WERI-Rb-1 (cell line): ENCODE measurements around the gene POM121C.
A peak's percentile ranks its signal among the peaks of the same experiment; 100 is the strongest.
"Not testable (repeated sequence)": the region's sequence is repeated elsewhere in the genome, so short reads cannot be mapped to it uniquely, and the experiment has no call there.

Experiments
- DNase-seq: peaks from one replicate; pipeline ENCODE4 v3.0.0-alpha.2; 2020
- H3K27ac ChIP-seq: fragments of 250-450 bp; sonication (Bioruptor Pico); 2 replicates; pipeline ENCODE4 v1.5.1; 2020; ENCODE audit warnings: mild to moderate bottlenecking, moderate library complexity
- H3K27me3 ChIP-seq: fragments of 250-450 bp; sonication (Bioruptor Pico); 2 replicates; pipeline ENCODE4 v1.5.1; 2021; ENCODE audit warnings: mild to moderate bottlenecking, low read depth, moderate library complexity; ENCODE audit not compliant: insufficient read depth, severe bottlenecking
- H3K36me3 ChIP-seq: fragments of 250-450 bp; sonication (Bioruptor Pico); 2 replicates; pipeline ENCODE4 v1.5.1; 2020; ENCODE audit warnings: mild to moderate bottlenecking, moderate library complexity
- H3K4me3 ChIP-seq: 2 replicates; pipeline ENCODE4 v1.5.1; 2011; ENCODE audit warnings: low read depth, mild to moderate bottlenecking, control low read depth, low read length
- H3K9me3 ChIP-seq: fragments of 250-450 bp; sonication (Bioruptor Pico); 2 replicates; pipeline ENCODE4 v1.5.1; 2021; ENCODE audit warnings: mild to moderate bottlenecking, moderate library complexity; ENCODE audit not compliant: severe bottlenecking
- CTCF ChIP-seq: IDR thresholded peaks from 2 replicates; pipeline ENCODE4 v1.5.1; 2011; ENCODE audit warnings: low read depth, mild to moderate bottlenecking, control low read depth, inconsistent platforms, low read length

POM121C gene

GRCh38 chr7:75485355-75485978, 632 bp downstream of the POM121C start:
- H3K9me3 ChIP-seq, H3K27me3 ChIP-seq, DNase-seq, H3K36me3 ChIP-seq: not testable (repeated sequence)
- H3K27ac ChIP-seq, result peak overlapping the region; percentile 75
- peak overlapping the region; percentile 79 for H3K4me3 ChIP-seq

- not testable (repeated sequence) for H3K9me3 ChIP-seq, H3K36me3 ChIP-seq, H3K27me3 ChIP-seq, H3K4me3 ChIP-seq, H3K27ac ChIP-seq, DNase-seq
Observed at GRCh38 chr7:75480313-75480712, 5.8 kb downstream of the POM121C start.

GRCh38 chr7:75477457-75477856, 8.6 kb downstream of the POM121C start:
- not testable (repeated sequence) for DNase-seq, H3K36me3 ChIP-seq, H3K9me3 ChIP-seq, H3K4me3 ChIP-seq, H3K27ac ChIP-seq, H3K27me3 ChIP-seq

- H3K27ac ChIP-seq, H3K9me3 ChIP-seq, H3K27me3 ChIP-seq, H3K36me3 ChIP-seq, DNase-seq, H3K4me3 ChIP-seq: not testable (repeated sequence)
Observed at GRCh38 chr7:75470166-75470565, 15.9 kb downstream of the POM121C start.

GRCh38 chr7:75460541-75460940, 25.6 kb downstream of the POM121C start:
- not testable (repeated sequence) for H3K27ac ChIP-seq, DNase-seq, H3K4me3 ChIP-seq, H3K27me3 ChIP-seq, H3K36me3 ChIP-seq, H3K9me3 ChIP-seq

GRCh38 chr7:75458034-75458433, 28.1 kb downstream of the POM121C start:
- H3K4me3 ChIP-seq, DNase-seq, H3K27ac ChIP-seq, H3K27me3 ChIP-seq, H3K36me3 ChIP-seq, H3K9me3 ChIP-seq: not testable (repeated sequence)

- not testable (repeated sequence) for H3K36me3 ChIP-seq, DNase-seq, H3K9me3 ChIP-seq, H3K4me3 ChIP-seq, H3K27ac ChIP-seq, H3K27me3 ChIP-seq
Observed at GRCh38 chr7:75456403-75456802, 29.7 kb downstream of the POM121C start.

- TF ChIP-seq CTCF, result 0 out of 2 replicates have a peak, but pooled peaks have one; percentile 2
- H3K27me3 ChIP-seq, result not testable (repeated sequence)
Observed at GRCh38 chr7:75452494-75452955, 33.6 kb downstream of the POM121C start.

GRCh38 chr7:75449946-75450345, 36.2 kb downstream of the POM121C start:
- H3K9me3 ChIP-seq, H3K27me3 ChIP-seq, DNase-seq, H3K4me3 ChIP-seq, H3K27ac ChIP-seq, H3K36me3 ChIP-seq: not testable (repeated sequence)

More at GRCh38 chr7:75452494-75452955, 33.6 kb downstream of the POM121C start:
- DNase-seq, H3K9me3 ChIP-seq, H3K27ac ChIP-seq, H3K36me3 ChIP-seq, H3K4me3 ChIP-seq: not testable (repeated sequence)

GRCh38 chr7:75442465-75443111, 43.5 kb downstream of the POM121C start:
- Histone ChIP-seq H3K4me3 (peak overlapping the region; percentile 52), H3K27ac (peak overlapping the region; percentile 90), H3K36me3 (peaks cover 15% of the 10 kb centered on the region)
- DNase-seq, result peak; percentile 19
- H3K9me3 ChIP-seq, H3K27me3 ChIP-seq: not testable (repeated sequence)

GRCh38 chr7:75442101-75442464, 44.0 kb downstream of the POM121C start:
- not testable (repeated sequence) for H3K27me3 ChIP-seq, H3K9me3 ChIP-seq, DNase-seq
- peaks cover 18% of the 10 kb centered on the region for H3K36me3 ChIP-seq
- peak overlapping the region; percentile 26 for H3K4me3 ChIP-seq
- H3K27ac ChIP-seq, result peak overlapping the region; percentile 90

GRCh38 chr7:75439000-75439399, 47.1 kb downstream of the POM121C start:
- not testable (repeated sequence) for H3K4me3 ChIP-seq, H3K9me3 ChIP-seq, H3K27ac ChIP-seq, H3K27me3 ChIP-seq, DNase-seq
- peaks cover 45% of the 10 kb centered on the region for H3K36me3 ChIP-seq

GRCh38 chr7:75423481-75423880, 62.6 kb downstream of the POM121C start:
- not testable (repeated sequence) for DNase-seq, H3K27me3 ChIP-seq, H3K4me3 ChIP-seq, H3K36me3 ChIP-seq, H3K9me3 ChIP-seq, H3K27ac ChIP-seq
